Inflammatory macrophage treated with lipopolysaccharide for 1 hour (primary cell): ENCODE data around the gene TREH.

Experiments
- DNase-seq, 2 donors: peaks; one replicate each; pipeline ENCODE4 v3.0.0-alpha.2; 2020 to 2022

TREH gene

DNA sequence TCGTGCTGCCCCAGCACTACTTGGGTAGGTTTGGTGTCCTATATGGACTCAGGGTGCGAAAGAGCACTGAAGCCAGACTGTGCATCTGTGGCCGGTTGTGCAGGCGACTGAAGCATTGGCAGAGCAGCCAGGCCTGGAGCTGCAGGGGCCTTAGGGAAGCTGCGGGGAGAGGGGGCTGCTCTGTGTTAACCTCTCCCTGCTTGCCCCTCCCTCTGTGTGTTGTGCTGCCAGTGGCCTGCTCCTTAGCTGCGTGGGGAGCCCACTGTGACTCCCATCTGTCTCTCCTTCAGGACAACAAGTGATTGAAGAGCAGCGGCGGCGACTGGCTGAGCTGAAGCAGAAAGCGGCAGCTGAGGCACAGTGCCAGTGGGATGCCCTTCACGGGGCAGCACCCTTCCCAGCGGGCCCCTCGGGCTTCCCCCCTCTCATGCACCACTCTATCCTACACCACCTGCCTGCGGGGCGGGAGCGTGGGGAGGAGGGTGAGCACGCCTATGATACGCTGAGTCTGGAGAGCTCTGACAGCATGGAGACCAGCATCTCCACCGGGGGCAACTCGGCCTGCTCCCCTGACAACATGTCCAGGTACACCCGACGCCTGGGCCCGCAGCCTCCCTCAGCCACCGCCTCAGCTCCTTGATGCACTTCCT lies 34.3 kb downstream of the TREH start:
- DNase-seq = no peak

DNA sequence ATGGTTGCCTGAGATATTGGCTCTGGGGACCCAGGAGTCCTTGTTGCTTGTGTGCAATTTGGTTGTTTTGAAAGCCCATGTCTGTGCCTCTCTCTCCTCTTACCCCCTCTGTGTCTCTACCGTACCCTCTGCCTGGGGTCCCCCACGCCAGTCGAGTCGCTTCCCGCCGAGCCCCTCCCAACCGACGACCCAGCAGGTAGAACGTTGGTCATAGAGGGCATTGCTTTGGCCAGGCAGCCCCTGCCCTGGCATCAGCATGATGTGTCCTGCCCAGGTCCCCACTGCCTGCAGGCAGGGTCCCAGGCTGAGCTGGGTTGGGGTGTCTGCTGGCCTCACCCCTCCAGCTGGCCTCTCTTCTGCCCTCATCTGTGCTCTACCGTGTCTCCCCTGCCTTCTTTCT lies 35.0 kb downstream of the TREH start:
- no peak for DNase-seq

DNA sequence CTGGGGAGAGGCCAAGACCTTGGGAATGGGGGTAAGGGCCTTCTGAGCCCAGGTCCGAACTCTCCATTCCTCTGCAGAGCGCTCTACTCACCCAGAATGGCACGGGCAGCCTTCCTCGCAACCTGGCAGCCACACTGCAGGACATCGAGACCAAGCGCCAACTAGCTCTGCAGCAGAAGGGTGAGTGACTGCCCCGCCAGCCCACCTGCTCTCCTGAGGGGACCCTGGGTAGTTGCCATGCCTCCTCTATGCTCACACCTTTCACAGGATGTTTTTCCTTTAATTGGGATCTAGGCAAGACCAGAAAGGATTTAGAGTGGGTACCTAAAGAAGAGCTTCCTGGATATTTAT lies 35.5 kb downstream of the TREH start:
- DNase-seq = no peak

DNA sequence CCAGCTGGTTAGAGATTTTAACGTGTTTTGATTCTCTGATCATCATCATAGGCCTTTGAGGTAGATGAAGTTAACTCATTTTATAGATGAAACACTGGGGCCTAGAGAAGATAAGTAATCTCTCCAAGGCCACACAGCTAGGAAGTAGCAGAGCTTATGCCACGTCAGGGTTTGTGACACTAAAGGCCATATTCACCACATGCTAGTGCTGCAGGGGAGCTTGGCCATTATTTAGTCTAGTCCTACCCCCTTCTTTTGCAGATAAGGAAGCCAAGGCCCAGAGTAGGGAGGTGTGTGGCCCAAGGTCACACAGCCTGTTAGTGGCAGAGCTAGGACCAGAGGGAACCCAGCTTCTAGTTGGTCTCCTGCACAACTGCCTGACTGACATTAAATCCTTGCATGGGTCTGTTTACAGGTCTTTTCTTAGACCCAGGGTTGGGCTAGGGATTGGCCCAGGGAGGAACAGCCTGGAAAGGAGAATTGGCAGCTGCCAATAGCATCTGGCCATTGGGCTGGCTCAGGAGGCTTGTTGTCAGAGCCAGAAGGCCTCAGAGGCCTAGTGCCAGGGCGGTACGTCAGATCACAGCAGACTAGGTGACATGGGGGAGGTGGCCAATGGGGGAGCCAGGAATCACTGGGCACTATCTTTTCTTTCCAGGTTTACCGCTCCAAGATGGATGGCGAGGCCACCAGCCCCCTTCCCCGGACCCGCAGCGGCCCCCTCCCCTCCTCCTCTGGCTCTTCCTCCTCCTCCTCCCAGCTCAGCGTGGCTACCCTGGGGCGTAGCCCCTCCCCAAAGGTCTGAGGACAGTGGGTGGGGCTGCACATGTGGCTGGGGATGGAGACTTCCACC lies 36.1 kb downstream of the TREH start:
- DNase-seq = no peak

DNA sequence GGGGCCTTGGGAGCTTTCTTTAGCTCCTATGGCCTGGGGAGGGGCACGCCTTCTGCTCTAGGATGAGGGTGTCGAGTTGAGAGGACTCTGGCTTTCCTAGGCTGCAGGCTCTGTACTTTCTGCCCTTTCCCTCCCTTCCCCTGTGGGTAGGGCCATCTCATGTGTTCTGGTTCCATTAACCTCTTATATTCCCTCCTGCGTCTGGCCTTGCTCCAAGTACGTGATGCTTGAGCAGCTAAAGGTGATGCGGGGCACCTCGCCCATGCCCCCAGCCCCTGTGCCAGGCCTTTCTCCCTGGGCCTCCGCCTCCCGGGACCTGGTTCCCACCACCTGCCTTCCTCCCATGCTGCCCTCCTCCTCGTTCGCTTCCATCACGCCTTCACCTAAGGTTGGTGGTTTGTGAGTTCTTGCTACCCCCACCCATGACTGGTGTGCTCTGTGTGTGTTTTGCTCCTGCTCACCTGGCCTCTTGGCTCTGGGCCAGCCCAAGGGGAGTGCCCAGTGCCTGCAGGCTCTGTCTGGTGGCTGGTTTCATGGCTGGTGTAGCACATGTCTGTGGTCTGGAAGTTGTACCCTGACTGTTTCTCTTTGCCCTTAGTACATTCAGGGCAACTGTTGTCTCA lies 37.9 kb downstream of the TREH start:
- DNase-seq = no peak

DNA sequence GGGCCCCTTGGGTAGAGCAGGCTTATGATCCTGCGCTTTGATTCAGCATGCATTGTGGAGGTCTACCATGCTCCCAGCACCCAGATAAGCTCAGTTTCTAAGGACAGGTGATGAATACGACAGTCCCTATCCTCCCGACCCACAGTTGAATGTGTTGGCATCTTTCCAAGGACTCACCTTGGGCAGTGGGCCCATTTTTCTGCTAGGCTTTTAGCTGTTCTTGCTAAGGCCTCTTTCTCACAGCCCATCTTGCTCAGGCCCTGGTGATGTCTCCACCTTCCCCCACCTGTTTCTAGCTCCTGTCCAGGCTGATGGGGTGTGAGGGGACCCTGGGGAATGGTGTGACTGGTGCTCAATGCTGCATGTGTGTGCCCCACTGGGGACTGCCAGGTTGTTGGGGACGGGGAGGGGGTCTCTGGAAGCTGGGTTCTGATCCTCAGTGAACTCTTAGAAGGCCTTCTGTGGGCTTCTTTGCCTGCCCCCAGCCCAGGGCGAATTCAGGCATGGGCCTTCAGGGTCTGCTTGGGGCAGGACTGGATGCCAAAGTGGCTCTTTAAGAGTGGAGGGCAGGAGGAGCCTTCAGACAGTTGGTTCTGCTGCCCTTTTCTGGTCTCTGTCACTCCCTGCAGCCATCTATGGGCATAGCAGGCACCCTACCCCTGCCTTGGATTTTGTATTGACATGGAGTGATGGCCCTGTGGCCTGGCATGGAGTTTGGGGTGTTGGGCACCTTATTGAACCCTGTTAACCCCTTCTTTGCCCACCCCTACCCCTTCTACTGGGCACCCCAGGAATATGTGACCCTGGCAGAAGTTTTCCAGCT lies 38.9 kb downstream of the TREH start:
- DNase-seq = no peak

DNA sequence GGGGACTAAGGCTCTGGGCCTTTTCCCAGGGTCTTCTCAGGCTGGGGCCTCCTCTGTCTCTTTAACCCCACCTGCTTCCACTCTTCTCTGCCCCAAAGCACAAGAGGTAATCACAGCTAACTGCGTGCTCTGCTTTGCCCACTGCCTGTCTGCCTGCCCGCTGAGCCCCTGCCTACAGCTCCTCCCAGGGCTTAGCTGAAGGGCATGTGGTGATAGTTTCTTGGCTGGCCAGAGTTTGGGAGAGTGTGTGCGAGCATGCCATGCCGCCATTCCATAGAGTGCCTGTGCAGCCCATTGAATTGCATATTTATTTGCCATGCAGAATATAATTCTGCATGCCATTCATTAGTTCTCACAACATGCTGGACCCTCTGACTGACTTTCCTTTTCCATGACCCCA lies 39.6 kb downstream of the TREH start:
- no peak for DNase-seq

DNA sequence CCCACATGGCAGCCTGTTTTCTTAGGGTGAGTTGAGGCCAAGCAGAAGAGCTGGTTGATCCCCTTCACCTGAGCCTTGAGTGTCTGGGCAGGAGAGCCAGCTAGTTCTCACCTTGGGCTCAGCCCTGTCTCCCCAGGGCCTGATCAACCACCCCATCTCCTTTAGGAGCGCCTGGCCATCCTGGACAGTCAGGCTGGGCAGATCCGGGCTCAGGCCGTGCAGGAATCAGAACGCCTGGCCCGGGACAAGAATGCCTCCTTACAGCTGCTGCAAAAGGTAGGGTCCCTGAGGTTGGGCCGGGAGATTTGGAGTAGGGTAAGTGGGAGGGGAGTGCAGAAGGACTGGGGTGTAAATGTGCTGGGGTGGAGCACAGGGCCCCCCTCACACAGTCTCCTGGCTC lies 40.7 kb downstream of the TREH start:
- no peak for DNase-seq

DNA sequence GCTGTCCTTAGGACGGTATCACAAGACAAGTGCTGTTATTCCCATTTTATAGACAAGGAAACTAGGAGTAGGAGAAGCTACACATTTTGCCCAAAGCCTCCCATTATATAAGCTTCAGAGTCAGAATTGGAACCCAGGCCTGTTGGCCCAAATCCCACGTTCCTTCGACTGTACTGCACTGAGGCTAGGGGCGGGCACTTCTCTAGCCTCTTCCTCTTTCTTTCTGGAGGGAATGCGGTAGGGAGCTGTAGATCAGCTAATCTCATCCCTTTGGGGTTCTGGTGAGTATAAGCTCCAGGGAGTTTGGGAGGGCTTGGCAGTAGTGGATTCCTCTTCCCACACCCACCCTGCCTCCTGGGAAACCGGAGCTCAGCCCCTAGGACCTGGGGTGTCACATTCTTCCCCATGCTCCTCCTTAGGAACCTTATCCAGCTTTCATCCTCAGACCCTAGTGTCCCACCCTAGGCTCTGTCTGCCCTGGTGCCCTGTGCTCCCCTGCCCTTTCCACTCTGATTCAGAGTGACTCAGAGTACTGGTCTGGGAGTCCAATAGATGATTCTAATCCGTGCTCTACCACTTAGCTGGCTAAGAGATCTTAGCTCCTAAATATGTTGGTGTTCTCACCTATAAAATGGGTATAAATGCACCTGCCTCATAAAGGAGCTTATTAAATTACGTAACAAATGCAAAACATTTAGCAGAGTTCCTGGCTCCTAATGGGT lies 42.7 kb downstream of the TREH start:
- DNase-seq = no peak

DNA sequence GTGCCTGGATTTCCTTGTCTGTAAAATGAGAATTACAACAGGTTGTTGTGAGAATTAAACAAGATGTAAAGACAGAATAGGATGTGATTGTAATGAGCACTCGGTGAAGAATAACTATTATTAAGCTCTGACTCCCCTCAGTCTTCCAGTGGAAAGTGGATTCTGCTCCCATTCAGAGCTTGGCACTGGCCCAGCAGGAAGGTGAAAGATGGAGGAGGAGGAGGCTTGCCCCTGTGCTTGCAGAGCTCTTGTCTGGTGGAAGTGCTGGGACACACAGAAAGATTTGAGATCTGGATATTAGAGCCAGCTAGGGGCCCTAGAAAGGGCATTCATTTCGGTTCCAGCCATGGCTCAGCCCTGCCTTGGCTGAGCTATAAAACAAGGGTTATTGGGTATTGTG lies 43.8 kb downstream of the TREH start:
- DNase-seq = no peak

DNA sequence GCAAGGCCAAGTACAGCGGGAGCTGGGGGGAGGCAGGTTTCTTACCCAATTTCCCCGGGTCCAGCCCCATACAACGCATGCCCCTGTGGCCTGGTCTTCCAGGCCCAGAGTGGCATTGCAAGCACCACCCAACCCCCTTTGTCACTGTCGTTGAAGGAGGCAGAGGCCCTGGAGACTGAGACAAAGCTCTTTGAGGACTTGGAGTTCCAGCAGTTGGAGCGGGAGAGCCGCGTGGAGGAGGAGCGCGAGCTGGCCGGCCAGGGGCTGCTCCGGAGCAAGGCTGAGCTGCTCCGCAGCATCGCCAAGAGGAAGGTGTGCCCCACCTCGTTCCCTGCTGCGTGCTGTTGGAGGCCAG lies 44.2 kb downstream of the TREH start:
- DNase-seq = no peak

DNA sequence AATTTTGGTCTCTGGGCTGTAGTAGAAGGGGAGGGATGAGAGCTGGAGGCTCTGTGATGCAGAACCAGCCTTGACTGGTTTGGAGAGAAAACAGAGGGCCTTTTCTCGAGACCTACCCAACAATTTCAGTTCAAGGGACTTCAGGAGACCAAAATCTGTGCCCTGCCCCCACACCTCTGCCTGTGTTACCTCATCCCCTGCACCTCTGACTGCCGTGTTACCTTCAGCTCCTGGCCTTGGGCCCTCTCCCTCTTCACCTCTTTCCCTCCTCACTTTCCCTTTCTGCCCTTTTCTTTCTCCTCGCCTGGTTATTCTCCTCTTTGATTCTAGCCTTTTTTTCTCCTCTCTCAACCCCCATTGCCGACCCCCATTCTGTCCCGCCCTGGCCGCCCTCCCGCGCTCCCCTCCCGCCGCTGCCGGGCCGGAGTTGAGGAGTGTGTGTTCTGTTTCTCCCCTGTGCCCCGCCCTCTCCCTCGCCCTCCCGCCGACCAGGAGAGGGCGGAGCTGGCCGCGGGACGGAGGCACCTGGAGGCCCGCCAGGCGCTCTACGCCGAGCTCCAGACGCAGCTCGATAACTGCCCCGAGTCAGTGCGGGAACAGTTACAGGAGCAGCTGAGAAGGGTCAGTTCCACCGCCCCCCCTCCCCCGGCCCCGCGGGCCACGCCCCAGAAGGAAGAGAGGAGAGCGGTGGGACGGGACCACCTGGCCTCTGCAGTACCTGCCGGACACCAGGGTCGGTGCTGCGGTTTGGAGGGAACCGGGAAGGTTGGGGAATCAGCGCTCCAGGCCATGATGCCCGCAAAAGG lies 44.8 kb downstream of the TREH start:
- DNase-seq = no peak

DNA sequence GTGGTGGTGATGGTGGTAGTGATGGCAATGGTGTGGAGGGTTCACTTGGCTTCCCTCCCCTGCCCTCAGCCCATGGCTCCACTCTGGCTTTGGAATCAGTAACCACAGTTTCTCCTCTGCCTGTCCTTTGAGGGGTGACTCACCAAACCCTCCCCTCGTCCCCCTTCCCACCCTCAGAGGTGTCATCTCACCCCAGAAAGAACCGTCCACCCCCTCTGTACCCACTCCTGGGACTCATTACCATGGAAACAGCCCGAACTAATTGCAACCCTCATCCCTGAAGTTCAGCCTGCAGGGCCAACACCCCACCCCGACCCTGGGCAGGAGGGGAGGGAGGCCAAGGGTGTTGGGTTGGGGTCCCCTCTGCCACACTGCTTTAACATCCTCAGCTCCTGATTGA lies 45.5 kb downstream of the TREH start:
- no peak for DNase-seq

DNA sequence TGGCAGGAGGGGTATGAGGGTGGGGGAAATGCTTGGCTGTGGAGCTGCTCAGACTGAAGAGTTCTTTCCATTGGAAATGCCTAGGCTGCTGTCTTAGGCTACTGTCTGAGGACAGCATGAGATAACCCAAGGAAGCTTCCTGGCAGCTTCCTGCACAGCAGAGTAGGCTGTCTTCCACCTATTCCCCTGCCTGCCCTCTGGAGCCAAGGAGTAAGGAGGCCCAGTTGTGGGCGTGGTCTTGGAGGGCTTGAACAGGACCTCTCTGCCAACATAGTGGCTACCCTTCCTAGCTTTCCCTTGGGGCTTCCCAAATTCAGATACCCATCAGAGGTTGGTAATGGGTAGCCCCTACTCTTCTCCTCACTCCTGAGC lies 46.1 kb downstream of the TREH start:
- no peak for DNase-seq

DNA sequence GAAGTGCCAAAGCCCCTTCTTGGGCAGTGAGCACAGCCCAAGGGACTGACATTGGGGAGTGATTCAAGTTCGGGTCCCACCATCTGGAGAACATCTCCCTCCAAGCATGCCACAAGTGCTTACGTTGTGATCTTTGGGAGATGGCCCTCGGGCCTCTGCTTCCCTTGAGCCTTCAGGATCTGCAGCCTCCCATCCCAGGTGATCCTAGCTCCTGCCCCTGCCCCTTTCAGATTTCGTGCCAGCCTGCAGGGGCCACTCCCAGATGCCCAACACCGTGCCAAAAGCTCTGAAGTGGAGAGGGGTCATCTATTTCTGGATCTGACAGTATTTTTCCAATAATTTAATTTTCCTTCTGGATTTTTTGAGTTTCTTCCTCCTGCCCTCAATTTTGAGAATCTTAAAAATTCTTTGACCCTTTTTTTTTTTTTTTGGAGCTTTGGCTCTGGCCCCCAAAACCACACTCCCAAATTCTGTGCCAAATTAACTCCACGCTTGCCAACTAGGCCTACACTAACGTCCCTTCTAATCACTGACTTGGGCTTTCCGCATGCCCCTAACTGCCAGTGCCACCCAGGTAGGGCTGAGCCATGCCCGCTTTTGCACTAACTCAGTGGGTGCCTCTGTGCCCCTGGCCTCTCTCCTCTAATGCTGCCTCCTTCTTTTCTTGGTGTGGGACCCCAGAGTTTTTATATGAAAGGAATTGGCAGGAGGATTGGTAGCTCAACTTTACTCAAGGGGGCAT lies 46.7 kb downstream of the TREH start:
- no peak for DNase-seq

DNA sequence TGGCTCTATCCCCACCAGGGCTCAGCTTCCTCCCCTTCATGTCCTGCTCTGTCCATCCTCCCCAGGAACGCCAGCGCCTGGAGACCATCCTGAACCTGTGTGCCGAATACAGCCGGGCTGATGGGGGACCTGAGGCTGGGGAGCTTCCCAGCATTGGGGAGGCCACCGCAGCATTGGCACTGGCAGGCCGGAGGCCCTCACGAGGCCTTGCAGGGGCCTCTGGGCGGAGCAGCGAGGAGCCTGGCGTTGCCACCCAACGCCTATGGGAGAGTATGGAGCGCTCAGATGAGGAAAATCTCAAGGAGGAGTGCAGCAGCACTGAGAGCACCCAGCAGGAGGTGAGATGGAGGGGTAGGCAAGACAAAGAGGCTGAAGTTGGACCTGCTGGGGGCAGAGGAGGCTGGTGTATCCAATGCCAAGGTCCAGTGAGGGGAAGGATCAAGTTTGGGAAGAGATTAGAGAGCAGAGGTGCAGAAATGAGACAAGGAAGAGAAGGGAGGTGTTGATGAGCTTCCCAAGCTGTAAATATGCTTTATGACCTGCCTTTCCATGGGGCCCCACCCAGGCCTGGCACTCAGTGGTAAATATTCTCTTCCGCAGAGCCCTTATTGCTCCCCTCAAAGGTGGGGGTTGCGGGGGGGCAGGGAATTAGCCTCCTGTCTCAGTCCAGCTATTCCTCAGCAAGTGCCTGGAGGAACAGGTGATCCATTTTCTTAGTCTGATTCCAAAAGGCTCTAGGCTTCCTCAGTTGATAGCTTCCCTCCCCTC lies 48.1 kb downstream of the TREH start:
- no peak for DNase-seq

DNA sequence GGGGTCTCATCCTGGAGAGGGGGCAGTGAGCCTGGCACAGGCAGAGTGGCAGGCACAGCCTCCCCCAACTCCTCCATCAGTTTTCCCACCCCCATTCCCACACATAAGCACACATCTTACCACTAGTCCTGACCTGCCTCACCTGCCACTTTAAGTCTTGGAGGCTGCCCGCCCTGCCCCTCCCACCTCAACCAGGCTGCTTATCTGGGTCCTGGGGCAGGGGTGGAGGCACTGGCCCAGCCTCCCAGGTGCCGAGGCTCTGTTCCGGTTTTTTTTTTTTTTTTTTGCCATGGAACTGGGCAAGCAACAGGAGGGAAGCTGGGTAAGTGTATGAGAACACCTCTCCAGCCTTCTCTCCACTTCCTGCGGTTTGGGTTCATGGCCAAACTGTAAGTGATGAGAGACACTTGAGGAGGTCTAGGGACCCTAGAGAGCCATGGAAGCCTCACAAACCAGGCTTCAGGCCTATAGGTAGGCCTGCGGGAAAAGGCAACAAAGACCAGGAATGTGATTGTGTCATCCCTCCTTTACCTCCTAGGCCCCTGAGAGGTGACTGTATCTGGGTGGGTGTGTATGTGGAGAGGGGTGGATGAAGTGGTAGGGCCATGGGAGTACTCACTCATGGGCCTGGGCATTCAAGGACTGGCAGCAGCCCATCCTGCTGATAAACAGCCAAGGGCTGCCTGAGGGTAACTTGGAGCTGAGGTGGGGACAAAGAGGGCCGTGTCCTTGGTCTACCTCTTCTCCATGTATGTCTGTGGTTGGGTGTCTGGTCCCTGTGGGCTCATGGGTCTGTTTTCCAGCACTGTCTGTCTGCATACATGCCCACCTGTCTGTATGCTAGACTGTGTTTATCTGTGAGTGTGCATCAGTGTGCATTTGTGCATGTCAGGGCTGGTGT lies 49.4 kb downstream of the TREH start:
- DNase-seq = no peak

DNA sequence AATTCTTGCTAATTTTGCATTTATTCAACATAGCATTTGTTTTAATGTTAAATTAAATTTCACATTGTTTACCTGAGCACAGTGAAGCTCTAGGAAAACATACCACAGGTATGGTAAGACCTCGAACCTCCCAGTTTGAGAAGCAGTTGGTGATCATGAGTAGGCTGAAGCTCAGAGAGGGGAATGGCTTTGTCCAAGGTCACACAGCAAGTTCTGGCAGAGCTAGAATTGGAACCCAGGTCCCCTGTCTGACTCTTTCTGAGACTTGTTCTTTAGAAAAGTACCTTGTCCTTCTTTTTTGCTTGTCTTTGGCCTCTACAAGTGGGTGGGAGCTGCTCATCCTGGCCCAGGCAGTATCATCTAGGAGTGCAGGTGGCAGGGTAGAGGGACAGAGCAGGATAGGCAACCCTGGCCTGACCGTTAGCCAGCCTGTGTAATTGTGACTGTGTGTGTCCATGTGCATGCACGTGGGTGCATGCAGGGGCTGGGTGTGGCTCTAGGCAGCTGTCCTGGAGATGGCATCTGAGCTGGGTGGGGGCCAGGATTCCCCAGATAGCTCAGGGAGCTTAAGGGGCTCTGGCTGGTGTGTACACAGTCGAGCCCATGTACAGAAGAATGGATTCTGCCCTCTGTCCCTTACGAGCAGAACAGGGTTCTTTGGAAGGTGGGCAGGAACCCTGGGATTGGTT lies 50.4 kb downstream of the TREH start:
- no peak for DNase-seq

DNA sequence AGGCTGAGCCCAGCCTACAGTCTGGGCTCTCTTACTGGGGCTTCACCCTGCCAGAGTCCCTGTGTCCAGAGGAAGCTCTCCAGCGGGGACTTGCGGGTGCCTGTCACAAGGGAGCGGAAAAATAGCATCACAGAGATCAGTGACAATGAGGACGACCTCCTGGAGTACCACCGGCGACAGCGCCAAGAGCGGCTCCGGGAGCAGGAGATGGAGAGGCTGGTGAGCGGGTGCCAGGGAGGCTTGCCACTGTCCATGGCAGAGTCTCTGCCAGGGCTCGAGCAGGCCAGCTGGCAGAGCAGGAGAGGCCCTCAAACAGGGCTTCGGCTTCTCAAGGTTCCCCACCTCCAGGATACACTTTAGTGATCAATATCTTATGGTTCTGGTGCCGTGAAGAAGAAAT lies 51.0 kb downstream of the TREH start:
- DNase-seq = no peak
